ENCODE results near the gene PARP9.
"Not testable (repeated sequence)": the region's sequence is repeated elsewhere in the genome, so short reads cannot be mapped to it uniquely, and the experiment has no call there.

The PARP9 gene

DNA sequence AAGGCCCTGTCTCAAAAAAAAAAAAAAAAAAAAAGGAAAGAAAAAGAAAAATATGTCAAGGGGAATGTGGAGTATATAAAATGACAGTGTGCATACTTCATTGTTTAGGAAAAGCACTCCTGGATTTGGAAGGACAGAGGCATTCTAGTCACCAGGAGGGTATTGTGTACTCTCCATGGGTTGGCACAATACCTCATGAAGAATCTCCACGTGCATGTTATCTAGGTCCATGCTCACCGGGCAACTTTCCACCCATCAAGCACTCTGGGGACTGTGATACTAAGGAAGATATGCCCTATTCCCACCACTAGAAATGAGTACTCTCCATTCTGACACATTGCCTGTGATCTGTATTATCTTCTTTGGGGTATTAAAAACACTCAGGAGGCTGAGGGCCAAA lies 33.9 kb downstream of the PARP9 start:
- Mint-ChIP-seq H3K4me1 (peaks cover 14 to 27% of the 10 kb centered on the region in 2 donors), H3K36me3 (peaks cover 37 to 47% of the 10 kb centered on the region in 2 donors), H3K9me3 (no peaks in the 10 kb centered on the region), H3K4me3 (no peak overlapping the region), H3K27ac (no peak overlapping the region), H3K27me3 (no peaks in the 10 kb centered on the region)
- ATAC-seq (replicated peaks) (no peak), DNase-seq (no peak)

GRCh38 chr3:122523317-122523716 lies 40.8 kb downstream of the PARP9 start:
- no peak for DNase-seq
- no peak for ATAC-seq (replicated peaks)
- no peaks in the 10 kb centered on the region for H3K9me3 Mint-ChIP-seq
- no peak overlapping the region for H3K27ac Mint-ChIP-seq
- no peaks in the 10 kb centered on the region for H3K27me3 Mint-ChIP-seq
- H3K4me3 Mint-ChIP-seq = no peak overlapping the region
- H3K36me3 Mint-ChIP-seq = peaks cover 4 to 6% of the 10 kb centered on the region in 2 donors
- no peaks in the 10 kb centered on the region for H3K4me1 Mint-ChIP-seq

DNA sequence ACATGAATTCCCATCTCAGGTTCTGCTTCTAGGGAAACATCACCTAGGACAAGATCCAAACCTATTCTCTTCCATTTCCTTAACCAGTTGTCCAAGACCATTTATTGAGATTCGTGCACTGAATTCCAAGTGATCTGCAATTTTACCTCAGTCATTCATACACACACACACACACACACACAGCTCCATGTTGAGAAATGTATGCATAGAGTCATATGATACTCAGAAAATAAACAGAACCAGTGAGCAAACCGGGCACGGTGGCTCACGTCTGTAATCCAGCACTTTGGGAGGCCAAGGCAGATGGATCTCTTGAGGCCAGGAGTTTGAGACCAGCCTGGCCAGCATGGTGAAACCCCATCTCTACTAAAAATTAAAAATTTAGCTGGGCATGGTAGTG lies 43.2 kb downstream of the PARP9 start:
- H3K27me3 Mint-ChIP-seq = no peaks in the 10 kb centered on the region
- H3K4me3 Mint-ChIP-seq = no peak overlapping the region
- DNase-seq (no peak), ATAC-seq (replicated peaks) (no peak)
- no peaks in the 10 kb centered on the region for H3K9me3 Mint-ChIP-seq
- H3K27ac Mint-ChIP-seq = no peak overlapping the region
- H3K4me1 Mint-ChIP-seq = peaks cover 0 to 2% of the 10 kb centered on the region in 2 donors
- no peaks in the 10 kb centered on the region for H3K36me3 Mint-ChIP-seq

DNA sequence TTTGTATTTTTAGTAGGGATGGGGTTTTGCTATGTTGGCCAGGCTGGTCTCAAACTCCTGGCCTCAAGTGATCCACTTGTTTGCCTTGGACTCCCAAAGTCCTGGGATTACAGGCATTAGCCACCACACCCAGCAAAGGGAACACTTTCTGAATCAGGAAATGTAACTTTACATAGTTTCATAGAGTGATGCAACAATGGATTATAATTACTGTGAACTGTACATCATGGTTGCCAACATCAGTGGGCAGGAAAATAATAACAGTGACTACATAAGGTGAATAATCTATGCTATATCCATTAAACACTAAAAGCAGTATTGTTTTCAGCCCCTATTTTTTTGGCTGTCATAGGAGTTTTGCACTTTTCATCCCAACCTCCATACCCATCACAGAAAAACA lies 44.4 kb downstream of the PARP9 start:
- no peak for ATAC-seq (replicated peaks)
- peaks cover 4 to 7% of the 10 kb centered on the region in 2 donors for H3K4me1 Mint-ChIP-seq
- H3K9me3 Mint-ChIP-seq = no peaks in the 10 kb centered on the region
- no peak overlapping the region for H3K27ac Mint-ChIP-seq
- no peak for DNase-seq
- H3K4me3 Mint-ChIP-seq = no peak overlapping the region
- no peaks in the 10 kb centered on the region for H3K36me3 Mint-ChIP-seq
- no peaks in the 10 kb centered on the region for H3K27me3 Mint-ChIP-seq

DNA sequence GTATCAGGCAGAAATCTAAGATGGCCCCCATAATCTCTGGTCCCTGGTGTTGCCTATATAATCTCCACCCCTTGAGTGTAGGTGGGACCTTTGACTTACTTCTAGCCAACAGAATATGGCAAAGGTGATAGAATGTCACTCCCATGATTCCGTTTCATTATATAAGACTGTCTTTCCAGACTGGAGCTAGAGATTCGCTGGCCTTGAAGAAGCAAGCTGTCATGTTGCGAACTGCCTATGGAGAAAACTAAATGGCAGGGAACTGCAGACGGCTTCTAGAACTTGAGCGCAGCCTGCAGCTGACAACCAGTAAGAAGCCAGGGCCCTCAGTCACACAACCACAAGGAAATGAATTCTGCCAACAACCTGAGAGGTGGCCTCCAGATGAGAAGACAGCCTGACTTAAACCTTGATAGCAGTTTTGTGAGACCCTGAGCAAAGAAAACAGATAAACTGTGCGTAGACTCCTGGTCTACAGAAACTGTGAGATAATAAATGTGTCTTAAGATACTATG lies 47.2 kb downstream of the PARP9 start:
- Mint-ChIP-seq H3K27me3 (no peaks in the 10 kb centered on the region), H3K36me3 (peaks cover 0 to 4% of the 10 kb centered on the region in 2 donors), H3K27ac (no peak overlapping the region), H3K4me1 (peaks cover 12 to 24% of the 10 kb centered on the region in 2 donors), H3K4me3 (no peak overlapping the region), H3K9me3 (no peaks in the 10 kb centered on the region)
- DNase-seq (no peak), ATAC-seq (replicated peaks) (no peak)

DNA sequence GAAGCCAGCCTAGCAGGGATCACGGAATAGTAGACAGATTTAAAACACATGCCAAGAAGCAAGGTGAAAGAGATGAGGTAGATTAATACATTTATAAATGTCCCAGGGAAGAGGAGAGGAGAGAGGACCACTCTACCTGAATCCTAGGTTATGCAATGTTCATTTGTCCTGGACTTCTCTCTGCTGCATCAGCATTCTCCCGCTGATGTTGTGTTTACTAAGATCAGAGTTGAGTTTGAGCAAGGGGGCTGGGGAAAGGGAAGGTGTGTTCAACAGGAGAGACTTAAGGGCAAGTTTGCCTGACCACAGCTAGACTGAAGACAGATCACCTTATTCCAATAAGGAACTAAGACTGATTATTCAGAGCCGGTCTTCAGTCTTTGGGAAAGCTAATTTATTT lies 48.2 kb downstream of the PARP9 start:
- H3K36me3 Mint-ChIP-seq = peaks cover 6 to 14% of the 10 kb centered on the region in 2 donors
- H3K27me3 Mint-ChIP-seq = no peaks in the 10 kb centered on the region
- peaks cover 18 to 34% of the 10 kb centered on the region in 2 donors for H3K4me1 Mint-ChIP-seq
- no peak overlapping the region for H3K4me3 Mint-ChIP-seq
- ATAC-seq (replicated peaks) (no peak), DNase-seq (no peak)
- H3K9me3 Mint-ChIP-seq = no peaks in the 10 kb centered on the region
- no peak overlapping the region for H3K27ac Mint-ChIP-seq

GRCh38 chr3:122515020-122515468 lies 49.1 kb downstream of the PARP9 start:
- ATAC-seq (replicated peaks) = peak in 1 of 2 donors; percentile 4
- Mint-ChIP-seq H3K36me3 (peaks cover 8 to 20% of the 10 kb centered on the region in 2 donors), H3K27ac (peak overlapping the region; percentile 94), H3K27me3 (no peaks in the 10 kb centered on the region), H3K9me3 (peaks cover 0 to 1% of the 10 kb centered on the region in 2 donors), H3K4me3 (peak overlapping the region; percentile 83 to 91), H3K4me1 (peaks cover 20 to 42% of the 10 kb centered on the region in 2 donors)
- no peak for DNase-seq

DNA sequence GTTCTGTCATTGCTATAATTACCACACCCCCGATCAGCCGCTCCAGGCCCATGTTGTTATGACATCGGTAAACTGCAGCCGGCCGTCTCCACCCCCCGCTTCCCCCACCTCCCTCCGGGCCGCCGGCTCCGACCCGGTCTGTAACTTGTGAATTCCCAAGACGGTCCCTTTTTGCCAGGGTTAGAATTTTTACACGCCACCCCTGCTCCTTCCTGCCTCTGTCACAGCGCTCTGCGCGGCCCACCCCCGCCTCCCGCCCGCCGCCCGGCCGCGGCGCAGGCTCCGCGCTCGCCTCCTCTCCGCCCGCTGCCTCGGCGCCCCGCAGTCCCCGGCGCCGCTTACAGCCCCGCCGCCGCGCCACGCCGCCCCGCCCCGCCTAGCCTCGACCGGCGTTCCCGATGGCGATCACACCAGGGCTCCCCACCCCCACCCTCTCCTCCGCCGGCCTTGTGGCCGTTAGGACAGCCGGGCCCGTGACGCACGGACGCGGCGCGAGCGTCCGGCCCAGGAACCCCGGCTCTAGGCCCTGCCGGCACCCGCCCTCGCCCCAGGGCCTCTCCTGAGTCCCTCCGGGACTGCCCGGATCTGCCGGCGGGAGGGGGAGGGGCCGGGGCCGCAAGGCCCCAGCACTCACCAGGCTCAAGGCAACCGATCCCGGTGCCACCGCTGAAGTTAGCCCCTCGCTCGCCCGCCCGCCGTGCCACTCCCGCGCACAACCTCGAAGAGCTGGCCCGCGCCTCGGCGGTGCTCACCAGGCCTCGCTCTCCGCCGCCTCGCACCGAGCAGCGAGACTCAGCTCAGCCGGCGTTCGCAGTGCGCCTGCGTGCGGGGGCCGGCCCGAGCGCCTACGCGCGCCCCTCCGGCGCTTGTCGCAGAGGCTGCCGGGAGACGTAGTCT lies 49.7 kb downstream of the PARP9 start, which contains the start of gene KPNA1:
KPNA1 (minus strand) TSS at position 817 of the 897 bp plus-strand sequence. CDS start 18,374 bp downstream, outside the sequence.
- H3K27me3 Mint-ChIP-seq = no peaks in the 10 kb centered on the region
- H3K4me1 Mint-ChIP-seq = peaks cover 23 to 49% of the 10 kb centered on the region in 2 donors
- peak; percentile 88 to 90 for ATAC-seq (replicated peaks)
- peak within 1 kb of the TSS; percentile 83 to 91 for H3K4me3 Mint-ChIP-seq
- peaks cover 13 to 26% of the 10 kb centered on the region in 2 donors for H3K36me3 Mint-ChIP-seq
- H3K9me3 Mint-ChIP-seq = peaks cover 0 to 6% of the 10 kb centered on the region in 2 donors
- H3K27ac Mint-ChIP-seq = peak within 1 kb of the TSS; percentile 94
- peak; percentile 91 for DNase-seq

DNA sequence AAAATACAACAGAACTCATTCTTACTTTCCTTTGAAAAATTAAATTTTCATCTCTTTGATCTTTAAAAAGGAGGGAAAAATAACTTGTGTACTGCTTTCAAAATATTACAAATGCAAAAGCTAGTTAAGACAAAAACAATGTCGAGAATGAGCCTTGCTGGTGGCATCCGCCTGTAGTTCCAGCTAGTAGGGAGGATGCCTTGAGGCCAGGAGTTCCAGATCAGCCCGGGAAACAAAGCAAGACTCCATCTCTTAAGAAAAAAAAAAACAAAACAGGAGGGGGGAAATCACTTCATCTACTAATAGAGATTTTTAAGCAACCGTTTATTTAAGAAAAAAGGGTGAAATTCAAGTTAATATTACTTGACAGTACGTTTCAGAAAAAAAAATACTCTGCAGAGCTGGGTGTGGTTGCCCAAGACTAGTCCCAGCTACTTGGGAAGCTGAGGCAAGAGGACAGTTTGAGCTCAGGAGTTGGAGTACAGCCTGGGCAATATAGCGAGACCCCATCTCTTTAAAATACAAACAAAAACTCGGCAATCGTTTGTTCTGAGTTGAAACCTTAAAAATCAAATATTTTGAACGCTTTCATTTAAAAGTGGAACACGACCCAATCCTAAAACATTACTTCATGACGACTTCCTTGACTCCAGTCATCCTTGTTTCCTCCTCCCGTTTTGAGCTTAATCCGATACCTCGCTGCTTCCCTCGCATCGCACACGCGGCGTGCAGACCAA lies 50.5 kb downstream of the PARP9 start:
- no peak for ATAC-seq (replicated peaks)
- Mint-ChIP-seq H3K4me3 (peak overlapping the region; percentile 83 to 85), H3K27me3 (no peaks in the 10 kb centered on the region), H3K4me1 (peaks cover 27 to 57% of the 10 kb centered on the region in 2 donors), H3K9me3 (peaks cover 0 to 6% of the 10 kb centered on the region in 2 donors), H3K36me3 (peaks cover 14 to 33% of the 10 kb centered on the region in 2 donors), H3K27ac (peak overlapping the region; percentile 92)
- DNase-seq = no peak

GRCh38 chr3:122512284-122512683 lies 51.8 kb downstream of the PARP9 start:
- Mint-ChIP-seq H3K27ac (no peak overlapping the region), H3K4me3 (no peak overlapping the region), H3K4me1 (peaks cover 31 to 63% of the 10 kb centered on the region in 2 donors), H3K36me3 (peaks cover 16 to 37% of the 10 kb centered on the region in 2 donors), H3K9me3 (peaks cover 0 to 6% of the 10 kb centered on the region in 2 donors), H3K27me3 (no peaks in the 10 kb centered on the region)
- ATAC-seq (replicated peaks) (no peak), DNase-seq (no peak)

DNA sequence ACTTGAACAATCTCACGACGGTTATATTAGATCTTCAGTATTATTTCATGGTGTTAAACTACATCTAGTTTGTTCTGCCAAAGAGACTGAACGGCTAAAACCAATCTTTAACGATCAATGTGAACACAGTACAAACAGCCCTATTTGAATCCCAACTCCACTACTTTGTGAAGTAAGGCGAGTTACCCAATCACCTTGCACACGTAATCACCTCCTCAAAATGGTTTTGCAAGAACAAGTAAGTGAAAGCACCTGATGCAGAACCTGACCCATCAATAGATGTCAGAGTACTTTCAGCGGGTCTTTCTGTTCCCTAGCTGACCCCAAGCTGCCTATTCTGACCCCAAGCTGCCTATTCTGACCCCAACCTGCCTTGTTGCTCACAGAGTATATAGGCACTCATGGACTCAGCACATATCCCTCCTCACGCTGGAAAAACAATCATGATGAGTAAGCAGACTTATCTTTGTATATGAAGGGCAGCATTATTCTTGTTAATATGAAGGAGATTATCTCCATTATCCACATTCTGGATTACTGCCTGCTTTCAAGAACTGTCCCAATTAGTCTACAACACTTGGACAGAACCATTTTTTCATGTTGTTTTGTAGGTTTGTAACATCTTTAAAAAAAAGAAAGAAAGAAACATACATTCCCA lies 53.1 kb downstream of the PARP9 start:
- Mint-ChIP-seq H3K9me3 (peaks cover 0 to 6% of the 10 kb centered on the region in 2 donors), H3K36me3 (peaks cover 18 to 42% of the 10 kb centered on the region in 2 donors), H3K27ac (peak overlapping the region; percentile 28), H3K4me3 (no peak overlapping the region), H3K4me1 (peaks cover 32 to 70% of the 10 kb centered on the region in 2 donors), H3K27me3 (no peaks in the 10 kb centered on the region)
- DNase-seq = no peak
- no peak for ATAC-seq (replicated peaks)

DNA sequence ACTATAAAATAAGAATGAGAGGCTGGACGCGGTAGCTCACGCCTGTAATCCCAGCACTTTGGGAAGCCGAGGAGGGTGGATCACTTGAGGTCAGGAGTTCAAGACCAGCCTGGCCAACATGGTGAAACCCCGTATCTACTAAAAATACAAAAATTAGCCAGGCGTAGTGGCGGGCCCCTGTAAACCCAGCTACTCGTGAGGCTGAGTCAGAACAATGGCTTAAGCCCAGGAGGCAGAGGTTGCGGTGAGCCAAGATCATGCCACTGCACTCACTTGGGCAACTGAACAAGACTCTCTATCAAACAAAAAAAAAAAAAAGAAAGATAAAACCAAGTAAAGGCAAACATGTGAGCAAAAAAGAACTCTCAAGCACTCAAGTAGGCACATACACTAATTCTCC lies 55.2 kb downstream of the PARP9 start:
- DNase-seq, H3K4me3 Mint-ChIP-seq, H3K9me3 Mint-ChIP-seq, H3K27me3 Mint-ChIP-seq: not testable (repeated sequence)
- H3K4me1 Mint-ChIP-seq = peaks cover 37 to 66% of the 10 kb centered on the region in 2 donors
- H3K36me3 Mint-ChIP-seq = peaks cover 18 to 52% of the 10 kb centered on the region in 2 donors
- peak overlapping the region; percentile 33 for H3K27ac Mint-ChIP-seq
- ATAC-seq (replicated peaks) = peak in 1 of 2 donors; percentile 54

- Mint-ChIP-seq H3K36me3 (peaks cover 18 to 53% of the 10 kb centered on the region in 2 donors), H3K4me1 (peaks cover 36 to 65% of the 10 kb centered on the region in 2 donors), H3K9me3 (peaks cover 0 to 6% of the 10 kb centered on the region in 2 donors), H3K27me3 (no peaks in the 10 kb centered on the region), H3K27ac (peak overlapping the region; percentile 33), H3K4me3 (no peak overlapping the region)
- ATAC-seq (replicated peaks) (no peak), DNase-seq (no peak)
Measured at GRCh38 chr3:122508135-122508914, 55.8 kb downstream of the PARP9 start.
